Hepatocyte (in vitro differentiated cells): ENCODE data around the gene IKBIP.

Experiments
- EZH2 ChIP-seq: fragments of 200-600 bp; sonication (generic); IDR thresholded peaks from 2 replicates; pipeline ENCODE4 v1.6.1; 2016; ENCODE audit warnings: antibody characterized with exemption, mild to moderate bottlenecking, borderline replicate concordance
- EZH2phosphoT487 ChIP-seq: fragments of 200-600 bp; sonication (generic); IDR thresholded peaks from one replicate; pipeline ENCODE4 v1.6.1; 2018; ENCODE audit warnings: antibody characterized with exemption, mild to moderate bottlenecking, low read depth, moderate library complexity; ENCODE audit not compliant: unreplicated experiment, severe bottlenecking
- TF ChIP-seq, protein P1 (sequence below): fragments of 200-600 bp; sonication (generic); IDR thresholded peaks from 2 replicates; pipeline ENCODE4 v1.5.1; 2016; ENCODE audit warnings: antibody characterized with exemption, mild to moderate bottlenecking; ENCODE audit not compliant: poor library complexity

DNA sequence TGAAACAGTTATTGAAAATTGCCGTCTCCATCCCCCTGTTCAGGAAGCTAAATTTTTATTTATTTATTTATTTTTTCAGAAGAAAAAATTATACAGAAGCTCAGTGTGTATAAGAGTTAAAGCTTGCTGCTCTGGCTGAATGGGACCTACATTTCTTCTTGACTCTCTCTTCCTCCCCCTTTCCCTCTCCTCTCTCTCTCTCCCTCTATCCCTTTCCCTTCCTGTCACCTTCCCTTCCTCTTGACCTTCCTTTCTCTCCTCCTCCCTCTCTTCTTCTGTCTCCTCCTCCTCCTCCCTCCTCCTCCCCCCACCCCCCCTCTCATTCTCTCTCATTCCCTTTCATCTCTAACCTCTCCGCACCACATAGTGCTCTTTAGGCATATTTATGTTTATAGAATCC, 39.6 kb upstream of the IKBIP start:
- TF ChIP-seq, protein P1, sequence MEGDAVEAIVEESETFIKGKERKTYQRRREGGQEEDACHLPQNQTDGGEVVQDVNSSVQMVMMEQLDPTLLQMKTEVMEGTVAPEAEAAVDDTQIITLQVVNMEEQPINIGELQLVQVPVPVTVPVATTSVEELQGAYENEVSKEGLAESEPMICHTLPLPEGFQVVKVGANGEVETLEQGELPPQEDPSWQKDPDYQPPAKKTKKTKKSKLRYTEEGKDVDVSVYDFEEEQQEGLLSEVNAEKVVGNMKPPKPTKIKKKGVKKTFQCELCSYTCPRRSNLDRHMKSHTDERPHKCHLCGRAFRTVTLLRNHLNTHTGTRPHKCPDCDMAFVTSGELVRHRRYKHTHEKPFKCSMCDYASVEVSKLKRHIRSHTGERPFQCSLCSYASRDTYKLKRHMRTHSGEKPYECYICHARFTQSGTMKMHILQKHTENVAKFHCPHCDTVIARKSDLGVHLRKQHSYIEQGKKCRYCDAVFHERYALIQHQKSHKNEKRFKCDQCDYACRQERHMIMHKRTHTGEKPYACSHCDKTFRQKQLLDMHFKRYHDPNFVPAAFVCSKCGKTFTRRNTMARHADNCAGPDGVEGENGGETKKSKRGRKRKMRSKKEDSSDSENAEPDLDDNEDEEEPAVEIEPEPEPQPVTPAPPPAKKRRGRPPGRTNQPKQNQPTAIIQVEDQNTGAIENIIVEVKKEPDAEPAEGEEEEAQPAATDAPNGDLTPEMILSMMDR = no peak
- no peak for TF ChIP-seq EZH2
- TF ChIP-seq EZH2phosphoT487 = no peak
